Transverse colon (tissue), 4 donors: ENCODE results near the gene VPS4B. TPM values are rescaled to one million over a fixed set of nuclear protein-coding genes. Genes with fewer than 3 reads are reported as not detected.
"Not testable (repeated sequence)": the region's sequence is repeated elsewhere in the genome, so short reads cannot be mapped to it uniquely, and the experiment has no call there.

ENCODE experiments used
- DNase-seq: peaks from one replicate; pipeline ENCODE4 v3.0.0-alpha.2; 2019
- H3K27ac ChIP-seq, 4 donors: fragments of 200-600 bp; sonication (generic); 2 replicates each; pipeline ENCODE4 v1.5.1; 2016 to 2018; ENCODE audit warnings: inconsistent platforms in 4 of 4
- H3K27me3 ChIP-seq: fragments of 200-600 bp; sonication (generic); 2 replicates; pipeline ENCODE4 v1.5.1; 2017; ENCODE audit warnings: inconsistent platforms
- H3K36me3 ChIP-seq, 4 donors: fragments of 200-600 bp; sonication (generic); 2 replicates each; pipeline ENCODE4 v1.5.1; 2017 to 2019; ENCODE audit warnings: inconsistent platforms in 4 of 4
- H3K4me1 ChIP-seq, 4 donors: fragments of 200-600 bp; sonication (generic); 2 replicates each; pipeline ENCODE4 v1.5.1; 2017 to 2020; ENCODE audit warnings: inconsistent platforms in 4 of 4
- H3K4me3 ChIP-seq, 4 donors: fragments of 200-600 bp; sonication (generic); 1 replicate in 1 of 4; 2 replicates in 3 of 4; pipeline versions ENCODE4 v1.5.1 to v1.6.1; 2017 to 2019; ENCODE audit warnings: inconsistent platforms in 4 of 4
- H3K9me3 ChIP-seq, 2 donors: fragments of 200-600 bp; sonication (generic); 2 replicates each; pipeline ENCODE4 v1.5.1; 2017 to 2019; ENCODE audit warnings: inconsistent platforms in 2 of 2
- CTCF ChIP-seq, 5 experiments: fragments of 200-600 bp in 3 of 5; fragments of 450-650 bp in 2 of 5; sonication (generic) in 3 of 5; IDR thresholded peaks; 1 replicate in 2 of 5; 2 replicates in 3 of 5; pipeline ENCODE4 v1.5.1; 2016 to 2017; ENCODE audit warnings: antibody characterized with exemption in 5 of 5, inconsistent platforms in 3 of 5, mild to moderate bottlenecking in 2 of 5, moderate library complexity in 1 of 5
- EP300 ChIP-seq: sonication (generic); formaldehyde crosslinking; IDR thresholded peaks from one replicate; pipeline ENCODE4 v1.6.1; 2017; ENCODE audit warnings: antibody characterized with exemption, low read depth
- POLR2A ChIP-seq: fragments of 450-650 bp; IDR thresholded peaks from one replicate; pipeline ENCODE4 v1.6.1; 2016; ENCODE audit warnings: antibody characterized with exemption, mild to moderate bottlenecking, moderate library complexity
- POLR2AphosphoS5 ChIP-seq, 3 donors: sonication (generic); formaldehyde crosslinking; IDR thresholded peaks; one replicate each; pipeline ENCODE4 v1.6.1; 2016; ENCODE audit warnings: antibody characterized with exemption in 3 of 3
- WGBS, 2 donors: methylation state at CpG; one replicate each; pipeline ENCODE4 v1.1.5; 2018; ENCODE audit warnings: low coverage in 1 of 2; 5-methylcytosine and 5-hydroxymethylcytosine counted together
- in situ Hi-C, 4 donors: fragments of 200-750 bp; cut with MboI; loops; one replicate each; pipeline versions ENCODE4 v1.15.0 to v1.15.1; 2017; ENCODE audit warnings: low sequenced_read_pairs in 3 of 4, low pct_ligation_motif_present in 1 of 4, low pct_unique_long_range_greater_than_20kb in 1 of 4
- intact Hi-C: fragments of 100-400 bp; cut with DNase I; formaldehyde crosslinking; loops from one replicate; pipeline ENCODE4 v1.15.1; 2023; ENCODE audit warnings: low total_unique reads
- total RNA-seq, 4 donors: library from RNA; depleted of rRNA; stranded (reverse); fragments of >200 nt; gene quantifications; one replicate each; pipeline ENCODE4 v1.1.0, GENCODE V29; 2016

Gene VPS4B
- total RNA-seq, 4 donors from 2014 or later, result 40.4 to 122 (median 63.3) TPM

- in situ Hi-C loops (no loop called here), intact Hi-C loops (no loop called here)
- H3K9me3 ChIP-seq, result no peaks in the 10 kb centered on the region
- H3K27me3 ChIP-seq, result no peaks in the 10 kb centered on the region
- H3K4me1 ChIP-seq, result no peaks in the 10 kb centered on the region
- WGBS, 2 donors, result 62 to 83% methylated on average over 2 of the region's 2 CpGs
- H3K36me3 ChIP-seq, result no peaks in the 10 kb centered on the region
- no peak overlapping the region for H3K4me3 ChIP-seq
- TF ChIP-seq POLR2AphosphoS5 (IDR thresholded peaks at IDR 0.05), result no peak
- no peak overlapping the region for H3K27ac ChIP-seq
- no peak for DNase-seq
These were observed 42.8 kb upstream of the VPS4B start for GRCh38 chr18:63465059-63465458.

GRCh38 chr18:63464434-63464833, 42.2 kb upstream of the VPS4B start:
- in situ Hi-C loops, result no loop called here

GRCh38 chr18:63460414-63460813, 38.1 kb upstream of the VPS4B start:
- H3K4me3 ChIP-seq, result no peak overlapping the region
- no peak overlapping the region for H3K27ac ChIP-seq
- no peaks in the 10 kb centered on the region for H3K9me3 ChIP-seq
- no peaks in the 10 kb centered on the region for H3K27me3 ChIP-seq
- WGBS, 2 donors, result 73 to 78% methylated on average over 1 of the region's 1 CpG
- no peak for TF ChIP-seq POLR2AphosphoS5 (IDR thresholded peaks at IDR 0.05)
- no peak for TF ChIP-seq EP300
- no peak for TF ChIP-seq CTCF (IDR thresholded peaks at IDR 0.05)
- TF ChIP-seq POLR2A, result no peak
- H3K36me3 ChIP-seq, result no peaks in the 10 kb centered on the region
- intact Hi-C loops, result no loop called here
- no peak for DNase-seq
- peaks cover 0 to 5% (median 0%) of the 10 kb centered on the region in 4 donors for H3K4me1 ChIP-seq
- in situ Hi-C loops, result no loop called here

More at GRCh38 chr18:63464434-63464833, 42.2 kb upstream of the VPS4B start:
- intact Hi-C loops, result no loop called here
- H3K4me3 ChIP-seq, result no peak overlapping the region
- no peaks in the 10 kb centered on the region for H3K36me3 ChIP-seq
- no peak overlapping the region for H3K27ac ChIP-seq
- DNase-seq, result no peak
- no peaks in the 10 kb centered on the region for H3K4me1 ChIP-seq
- no peaks in the 10 kb centered on the region for H3K9me3 ChIP-seq
- WGBS, 2 donors, result 83% methylated on average over 1 to 2 of the region's 2 CpGs
- H3K27me3 ChIP-seq, result no peaks in the 10 kb centered on the region
- no peak for TF ChIP-seq POLR2A

- Histone ChIP-seq H3K36me3 (no peaks in the 10 kb centered on the region), H3K9me3 (no peaks in the 10 kb centered on the region), H3K27me3 (no peaks in the 10 kb centered on the region), H3K4me1 (peaks cover 3 to 28% (median 5%) of the 10 kb centered on the region in 4 donors), H3K27ac (no peak overlapping the region), H3K4me3 (no peak overlapping the region)
- intact Hi-C loops (no loop called here), in situ Hi-C loops (no loop called here)
- no peak for TF ChIP-seq EP300
- TF ChIP-seq POLR2A, result no peak
- TF ChIP-seq POLR2AphosphoS5 (IDR thresholded peaks at IDR 0.05), result peak in 1 of 3 donors; percentile 51
- no peak for TF ChIP-seq CTCF (IDR thresholded peaks at IDR 0.05)
- WGBS, 2 donors, result 50 to 60% methylated on average over 6 of the region's 6 CpGs
- peak; percentile 76 for DNase-seq
These were observed 35.7 kb upstream of the VPS4B start for GRCh38 chr18:63457977-63458376.

- Histone ChIP-seq H3K27ac (no peak overlapping the region), H3K36me3 (no peaks in the 10 kb centered on the region), H3K4me1 (peaks cover 14 to 48% (median 21%) of the 10 kb centered on the region in 4 donors), H3K9me3 (no peaks in the 10 kb centered on the region), H3K4me3 (no peak overlapping the region), H3K27me3 (no peaks in the 10 kb centered on the region)
- in situ Hi-C loops (no loop called here), intact Hi-C loops (no loop called here)
- WGBS, 2 donors, result 68 to 74% methylated on average over 3 to 8 of the region's 8 CpGs
- DNase-seq, result peak; percentile 48
- no peak for TF ChIP-seq CTCF (IDR thresholded peaks at IDR 0.05)
- TF ChIP-seq EP300, result no peak
- no peak for TF ChIP-seq POLR2AphosphoS5 (IDR thresholded peaks at IDR 0.05)
- no peak for TF ChIP-seq POLR2A
These were observed 32.2 kb upstream of the VPS4B start for GRCh38 chr18:63454497-63454896.

GRCh38 chr18:63452751-63453150, 30.5 kb upstream of the VPS4B start:
- DNase-seq, H3K27me3 ChIP-seq, H3K36me3 ChIP-seq, H3K9me3 ChIP-seq, in situ Hi-C loops, intact Hi-C loops, H3K4me3 ChIP-seq: not testable (repeated sequence)
- peaks cover 14 to 47% (median 21%) of the 10 kb centered on the region in 4 donors for H3K4me1 ChIP-seq
- 52 to 62% methylated on average over 4 to 5 of the region's 5 CpGs for WGBS, 2 donors
- peak overlapping the region; percentile 62 to 81 (median 74) for H3K27ac ChIP-seq
